ENCODE measurements around the gene RHBG.

DNA sequence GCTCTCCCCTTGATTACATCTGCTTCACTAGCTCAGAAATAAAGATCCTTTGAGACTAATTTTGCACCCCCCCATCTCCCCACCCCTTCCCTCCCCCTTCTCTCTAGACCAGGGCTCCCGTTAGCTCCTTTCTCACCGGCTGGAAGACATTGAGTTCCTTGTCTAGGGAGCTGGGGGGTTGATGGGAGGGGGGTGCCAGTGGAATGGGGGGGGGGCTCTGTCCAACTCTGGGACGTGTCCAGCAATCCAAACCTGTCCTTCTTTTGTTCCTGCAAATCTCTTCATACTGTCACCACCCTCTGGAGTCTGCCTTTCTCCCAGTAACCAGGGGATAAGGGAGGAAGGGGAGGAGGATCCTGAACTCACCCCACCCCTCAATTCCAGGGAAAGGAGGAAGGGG, 61.9 kb downstream of the RHBG start:
- TF ChIP-seq, protein P1, sequence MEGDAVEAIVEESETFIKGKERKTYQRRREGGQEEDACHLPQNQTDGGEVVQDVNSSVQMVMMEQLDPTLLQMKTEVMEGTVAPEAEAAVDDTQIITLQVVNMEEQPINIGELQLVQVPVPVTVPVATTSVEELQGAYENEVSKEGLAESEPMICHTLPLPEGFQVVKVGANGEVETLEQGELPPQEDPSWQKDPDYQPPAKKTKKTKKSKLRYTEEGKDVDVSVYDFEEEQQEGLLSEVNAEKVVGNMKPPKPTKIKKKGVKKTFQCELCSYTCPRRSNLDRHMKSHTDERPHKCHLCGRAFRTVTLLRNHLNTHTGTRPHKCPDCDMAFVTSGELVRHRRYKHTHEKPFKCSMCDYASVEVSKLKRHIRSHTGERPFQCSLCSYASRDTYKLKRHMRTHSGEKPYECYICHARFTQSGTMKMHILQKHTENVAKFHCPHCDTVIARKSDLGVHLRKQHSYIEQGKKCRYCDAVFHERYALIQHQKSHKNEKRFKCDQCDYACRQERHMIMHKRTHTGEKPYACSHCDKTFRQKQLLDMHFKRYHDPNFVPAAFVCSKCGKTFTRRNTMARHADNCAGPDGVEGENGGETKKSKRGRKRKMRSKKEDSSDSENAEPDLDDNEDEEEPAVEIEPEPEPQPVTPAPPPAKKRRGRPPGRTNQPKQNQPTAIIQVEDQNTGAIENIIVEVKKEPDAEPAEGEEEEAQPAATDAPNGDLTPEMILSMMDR (IDR thresholded peaks at IDR 0.05), result no peak
- no peak for TF ChIP-seq POLR2A (IDR thresholded peaks at IDR 0.05)
